Kidney (tissue), 14 donors: ENCODE data around the gene PTGS1. TPM values are rescaled to one million over a fixed set of nuclear protein-coding genes. Genes with fewer than 3 reads are reported as not detected.

ENCODE experiments used
- DNase-seq, 5 donors: peaks; one replicate each; pipeline ENCODE4 v3.0.0-alpha.2; 2013 to 2020
- FAIRE-seq: peaks from 2 replicates; lab custom pipeline; 2012; peaks lifted over from hg19 to GRCh38; lab: Jason Lieb, UNC
- H3K27ac ChIP-seq, 2 donors: one replicate each; pipeline ENCODE4 v1.7.0; 2013; ENCODE audit warnings: low read depth in 2 of 2, low read length in 2 of 2, inconsistent platforms in 1 of 2
- H3K27me3 ChIP-seq: one replicate; pipeline ENCODE4 v1.7.1; 2013; ENCODE audit warnings: low read length, inconsistent platforms; ENCODE audit not compliant: control insufficient read depth, insufficient read depth
- H3K36me3 ChIP-seq, 3 donors: one replicate each; pipeline versions ENCODE4 v1.7.0 to v1.7.1; 2013; ENCODE audit warnings: low read length in 3 of 3, control low read depth in 1 of 3, inconsistent platforms in 1 of 3; ENCODE audit not compliant: insufficient read depth in 3 of 3, control insufficient read depth in 2 of 3
- H3K4me1 ChIP-seq, 3 donors: one replicate each; pipeline versions ENCODE4 v1.7.0 to v1.7.1; 2013; ENCODE audit warnings: low read length in 3 of 3, inconsistent platforms in 1 of 3, low read depth in 1 of 3; ENCODE audit not compliant: control insufficient read depth in 2 of 3, insufficient read depth in 2 of 3
- H3K4me3 ChIP-seq, 3 donors: one replicate each; pipeline versions ENCODE4 v1.7.0 to v1.8.1; 2013; ENCODE audit warnings: low read length in 3 of 3, control low read depth in 1 of 3, inconsistent platforms in 1 of 3
- H3K9ac ChIP-seq, 3 donors: one replicate each; pipeline versions ENCODE4 v1.7.0 to v1.7.1; 2013; ENCODE audit warnings: low read length in 3 of 3, control low read depth in 1 of 3, inconsistent platforms in 1 of 3
- H3K9me3 ChIP-seq, 3 donors: one replicate each; pipeline versions ENCODE4 v1.7.0 to v1.7.1; 2013; ENCODE audit warnings: low read length in 3 of 3, control low read depth in 1 of 3, inconsistent platforms in 1 of 3; ENCODE audit not compliant: control insufficient read depth in 2 of 3, insufficient read depth in 1 of 3
- CTCF ChIP-seq: IDR thresholded peaks from 3 replicates; pipeline ENCODE4 v1.5.1; 2012; ENCODE audit warnings: mild to moderate bottlenecking, moderate library complexity, borderline replicate concordance; ENCODE audit not compliant: insufficient read depth; ENCODE audit errors: extremely low read depth
- intact Hi-C: fragments of 100-400 bp; cut with DNase I; formaldehyde crosslinking; loops from one replicate; pipeline ENCODE4 v1.11.1; 2022
- polyA plus RNA-seq: library from polyadenylated mRNA; stranded (reverse); fragments of 350-450 nt; fragmentation: Illumina TruSeq; extraction: RNeasy Lipid Tissue Mini Kit (QIAGEN cat#74804); gene quantifications from one replicate; pipeline ENCODE4 v1.2.3, GENCODE V29; 2014; ENCODE audit warnings: low read depth, low replicate concordance; ENCODE audit not compliant: insufficient read depth
- total RNA-seq: library from RNA; stranded (reverse); fragmentation: NEBNext Ultra II Directional; extraction: Animal tissue kit (Norgen Biotek cat#: 25700); gene quantifications from one replicate; pipeline ENCODE4 v1.2.1, GENCODE V29; 2021
- donor health status: control.
- donor health status: control.
- donor health status: control.
- donor health status: control.
- donor health status: control.
- donor health status: DM: yes; HTN: yes; CAD: no.
- donor health status: Normal renal cell carcinoma (clear cell type).

The PTGS1 gene
- total and polyA plus RNA-seq, 2 donors from 2014 or later, result 3.5 to 9.4 TPM

- H3K9me3 ChIP-seq, result no peaks in the 10 kb centered on the region
- DNase-seq, result no peak
- no peak overlapping the region for H3K9ac ChIP-seq
- H3K27ac ChIP-seq, result no peak overlapping the region
- no peak for FAIRE-seq
- TF ChIP-seq CTCF, result no peak
- no peaks in the 10 kb centered on the region for H3K4me1 ChIP-seq
- H3K4me3 ChIP-seq, result no peak overlapping the region
- no peaks in the 10 kb centered on the region for H3K27me3 ChIP-seq
- no peaks in the 10 kb centered on the region for H3K36me3 ChIP-seq
- intact Hi-C loops, result no loop called here
These were observed 33.8 kb upstream of the PTGS1 start for GRCh38 chr9:122336866-122337555.

GRCh38 chr9:122337556-122337929 is 33.3 kb upstream of the PTGS1 start:
- DNase-seq (no peak), FAIRE-seq (no peak)
- no peak for TF ChIP-seq CTCF
- H3K27me3 ChIP-seq, result no peaks in the 10 kb centered on the region
- H3K9ac ChIP-seq, result no peak overlapping the region
- no peaks in the 10 kb centered on the region for H3K36me3 ChIP-seq
- H3K9me3 ChIP-seq, result no peaks in the 10 kb centered on the region
- intact Hi-C loops, result no loop called here
- no peak overlapping the region for H3K27ac ChIP-seq
- no peak overlapping the region for H3K4me3 ChIP-seq
- no peaks in the 10 kb centered on the region for H3K4me1 ChIP-seq

- FAIRE-seq (no peak), DNase-seq (no peak)
- intact Hi-C loops, result no loop called here
- no peaks in the 10 kb centered on the region for H3K9me3 ChIP-seq
- no peaks in the 10 kb centered on the region for H3K4me1 ChIP-seq
- no peaks in the 10 kb centered on the region for H3K36me3 ChIP-seq
- H3K27ac ChIP-seq, result no peak overlapping the region
- no peak overlapping the region for H3K9ac ChIP-seq
- no peak overlapping the region for H3K4me3 ChIP-seq
- TF ChIP-seq CTCF, result no peak
- H3K27me3 ChIP-seq, result no peaks in the 10 kb centered on the region
These were observed 32.3 kb upstream of the PTGS1 start for GRCh38 chr9:122338536-122338935.

GRCh38 chr9:122338994-122339393 is 31.8 kb upstream of the PTGS1 start:
- Histone ChIP-seq H3K4me3 (no peak overlapping the region), H3K36me3 (no peaks in the 10 kb centered on the region), H3K9ac (no peak overlapping the region), H3K27me3 (no peaks in the 10 kb centered on the region), H3K9me3 (no peaks in the 10 kb centered on the region), H3K27ac (no peak overlapping the region), H3K4me1 (no peaks in the 10 kb centered on the region)
- intact Hi-C loops, result no loop called here
- no peak for DNase-seq
- no peak for TF ChIP-seq CTCF
- no peak for FAIRE-seq
